Measurements from ENCODE around the gene GRM4.

GRCh38 chr6:34110610-34111009 lies 35.3 kb downstream of the GRM4 start:
- TF ChIP-seq FIP1L1 (IDR thresholded peaks at IDR 0.05; ENCODE audit: low read depth, low read length, poor library complexity, severe bottlenecking): no peak
- no peak for TF ChIP-seq ETV6 (IDR thresholded peaks at IDR 0.05; ENCODE audit: borderline replicate concordance in 1 of 2, low read depth in 2 of 2, low read length in 1 of 2)
- no peak for TF ChIP-seq ETV6 (CRISPR knock-in tag; IDR thresholded peaks at IDR 0.05; ENCODE audit: borderline replicate concordance)
- no peak for TF ChIP-seq IRF9 (tag; IDR thresholded peaks at IDR 0.05)
- TF ChIP-seq HIVEP1 (CRISPR knock-in tag; IDR thresholded peaks at IDR 0.05): no peak
- TF ChIP-seq NR1H2 (CRISPR knock-in tag; IDR thresholded peaks at IDR 0.05): no peak
- TF ChIP-seq ZNF232 (CRISPR knock-in tag; IDR thresholded peaks at IDR 0.05): no peak
- no peak for TF ChIP-seq HBP1 (CRISPR knock-in tag; IDR thresholded peaks at IDR 0.05)
- no peak for TF ChIP-seq POLR2A (conservative IDR thresholded peaks at IDR 0.05)
- TF ChIP-seq ZNF740 (CRISPR knock-in tag; IDR thresholded peaks at IDR 0.05): no peak
- no peak for TF ChIP-seq ZNF740 (tag; IDR thresholded peaks at IDR 0.05)
- TF ChIP-seq KAT8 (IDR thresholded peaks at IDR 0.05; ENCODE audit: low read depth): no peak
- TF ChIP-seq ZBTB33 (CRISPR knock-in tag; IDR thresholded peaks at IDR 0.05): no peak
- TF ChIP-seq EZH2 (IDR thresholded peaks at IDR 0.05; ENCODE audit: borderline replicate concordance, low read depth, low read length): no peak
